WERI-Rb-1 (cell line): ENCODE data around the gene GH1.

Experiments
- DNase-seq: peaks from one replicate; pipeline ENCODE4 v3.0.0-alpha.2; 2020
- H3K27ac ChIP-seq: fragments of 250-450 bp; sonication (Bioruptor Pico); 2 replicates; pipeline ENCODE4 v1.5.1; 2020; ENCODE audit warnings: mild to moderate bottlenecking, moderate library complexity
- H3K27me3 ChIP-seq: fragments of 250-450 bp; sonication (Bioruptor Pico); 2 replicates; pipeline ENCODE4 v1.5.1; 2021; ENCODE audit warnings: mild to moderate bottlenecking, low read depth, moderate library complexity; ENCODE audit not compliant: insufficient read depth, severe bottlenecking
- H3K36me3 ChIP-seq: fragments of 250-450 bp; sonication (Bioruptor Pico); 2 replicates; pipeline ENCODE4 v1.5.1; 2020; ENCODE audit warnings: mild to moderate bottlenecking, moderate library complexity
- H3K4me3 ChIP-seq: 2 replicates; pipeline ENCODE4 v1.5.1; 2011; ENCODE audit warnings: low read depth, mild to moderate bottlenecking, control low read depth, low read length
- H3K9me3 ChIP-seq: fragments of 250-450 bp; sonication (Bioruptor Pico); 2 replicates; pipeline ENCODE4 v1.5.1; 2021; ENCODE audit warnings: mild to moderate bottlenecking, moderate library complexity; ENCODE audit not compliant: severe bottlenecking
- CTCF ChIP-seq: IDR thresholded peaks from 2 replicates; pipeline ENCODE4 v1.5.1; 2011; ENCODE audit warnings: low read depth, mild to moderate bottlenecking, control low read depth, inconsistent platforms, low read length

Gene GH1

GRCh38 chr17:63960430-63960829, 41.8 kb upstream of the GH1 start:
- H3K4me3 ChIP-seq = no peak overlapping the region

GRCh38 chr17:63960006-63960405, 41.4 kb upstream of the GH1 start:
- no peak for DNase-seq
- Histone ChIP-seq H3K9me3 (no peaks in the 10 kb centered on the region), H3K27ac (no peak overlapping the region), H3K4me3 (no peak overlapping the region), H3K27me3 (no peaks in the 10 kb centered on the region), H3K36me3 (no peaks in the 10 kb centered on the region)
- no peak for TF ChIP-seq CTCF

More at GRCh38 chr17:63960430-63960829, 41.8 kb upstream of the GH1 start:
- peak; percentile 42 for DNase-seq
- no peaks in the 10 kb centered on the region for H3K9me3 ChIP-seq
- no peak overlapping the region for H3K27ac ChIP-seq
- TF ChIP-seq CTCF = no peak
- H3K27me3 ChIP-seq = no peaks in the 10 kb centered on the region
- H3K36me3 ChIP-seq = no peaks in the 10 kb centered on the region

GRCh38 chr17:63956296-63956920, 37.8 kb upstream of the GH1 start:
- no peak for DNase-seq
- Histone ChIP-seq H3K9me3 (no peaks in the 10 kb centered on the region), H3K36me3 (no peaks in the 10 kb centered on the region), H3K4me3 (no peak overlapping the region), H3K27me3 (no peaks in the 10 kb centered on the region), H3K27ac (no peak overlapping the region)
- TF ChIP-seq CTCF = no peak

GRCh38 chr17:63955791-63956190, 37.2 kb upstream of the GH1 start:
- no peak for DNase-seq
- no peaks in the 10 kb centered on the region for H3K27me3 ChIP-seq
- H3K9me3 ChIP-seq = no peaks in the 10 kb centered on the region
- H3K27ac ChIP-seq = no peak overlapping the region
- TF ChIP-seq CTCF = no peak
- H3K4me3 ChIP-seq = no peak overlapping the region
- no peaks in the 10 kb centered on the region for H3K36me3 ChIP-seq

- H3K27ac ChIP-seq = no peak overlapping the region
- no peak for DNase-seq
These were observed 36.6 kb upstream of the GH1 start for GRCh38 chr17:63955232-63955631.

More at GRCh38 chr17:63955232-63955631, 36.6 kb upstream of the GH1 start:
- TF ChIP-seq CTCF = no peak
- no peaks in the 10 kb centered on the region for H3K9me3 ChIP-seq
- H3K27me3 ChIP-seq = no peaks in the 10 kb centered on the region
- H3K4me3 ChIP-seq = no peak overlapping the region
- H3K36me3 ChIP-seq = no peaks in the 10 kb centered on the region
